ENCODE results near the gene XAGE1A. TPM values are rescaled to one million over a fixed set of nuclear protein-coding genes. Genes with fewer than 3 reads are reported as not detected.
"Not testable (repeated sequence)": the region's sequence is repeated elsewhere in the genome, so short reads cannot be mapped to it uniquely, and the experiment has no call there.

XAGE1A gene
- polyA plus RNA-seq, 1 experiment = not detected

DNA sequence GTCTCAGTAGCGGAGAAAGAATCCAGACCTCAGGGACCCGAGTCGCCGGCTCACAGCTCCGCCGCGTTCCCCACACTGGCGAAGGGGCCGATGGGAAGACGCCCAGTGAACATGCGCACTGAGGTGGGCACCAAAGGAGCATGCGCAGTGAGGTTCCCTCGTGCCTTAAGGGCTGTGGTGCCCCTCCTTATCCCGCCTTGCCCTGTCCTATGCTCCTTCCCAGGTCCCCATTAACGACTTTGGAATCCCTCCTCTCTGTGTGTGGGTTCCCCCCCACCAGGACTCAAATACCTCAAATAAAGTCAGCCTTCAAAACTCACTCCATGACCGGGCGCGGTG is 21.3 kb downstream of the XAGE1A start, which contains the start of gene XAGE1B:
Gene XAGE1B (minus strand): TSS at position 77 of the 339 bp plus-strand sequence. CDS start 1,536 bp downstream, outside the sequence.
- H3K36me3 ChIP-seq (ENCODE audit: control insufficient read depth, insufficient read depth, low read length); CTCF ChIA-PET; H3K27me3 ChIP-seq (ENCODE audit: control insufficient read depth, insufficient read depth, low read length); POLR2A ChIA-PET; H3K4me3 ChIP-seq (ENCODE audit: low read depth, low read length); DNase-seq (ENCODE audit: low read depth): not testable (repeated sequence)

DNA sequence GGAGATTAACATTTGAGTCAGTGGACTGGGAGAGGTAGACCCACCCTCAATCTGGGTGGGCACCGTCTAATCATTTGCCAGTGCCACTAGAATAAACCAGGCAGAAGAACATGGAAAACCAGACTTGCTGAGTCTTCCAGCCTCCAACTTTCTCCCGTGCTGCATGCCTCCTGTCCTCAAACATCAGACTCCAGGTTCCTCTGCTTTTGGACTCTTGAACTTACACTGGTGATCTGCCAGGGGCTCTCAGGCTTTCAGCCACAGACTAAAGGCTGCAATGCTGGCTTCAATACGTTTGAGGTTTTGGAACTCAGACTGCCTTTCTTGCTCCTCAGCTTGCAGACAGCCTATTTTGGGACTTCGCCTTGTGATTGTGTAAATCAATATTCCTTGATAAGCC is 45.4 kb downstream of the XAGE1A start:
- POLR2A ChIA-PET; H3K4me3 ChIP-seq (ENCODE audit: low read depth, low read length); H3K36me3 ChIP-seq (ENCODE audit: control insufficient read depth, insufficient read depth, low read length); CTCF ChIA-PET; DNase-seq (ENCODE audit: low read depth); H3K27me3 ChIP-seq (ENCODE audit: control insufficient read depth, insufficient read depth, low read length): not testable (repeated sequence)

DNA sequence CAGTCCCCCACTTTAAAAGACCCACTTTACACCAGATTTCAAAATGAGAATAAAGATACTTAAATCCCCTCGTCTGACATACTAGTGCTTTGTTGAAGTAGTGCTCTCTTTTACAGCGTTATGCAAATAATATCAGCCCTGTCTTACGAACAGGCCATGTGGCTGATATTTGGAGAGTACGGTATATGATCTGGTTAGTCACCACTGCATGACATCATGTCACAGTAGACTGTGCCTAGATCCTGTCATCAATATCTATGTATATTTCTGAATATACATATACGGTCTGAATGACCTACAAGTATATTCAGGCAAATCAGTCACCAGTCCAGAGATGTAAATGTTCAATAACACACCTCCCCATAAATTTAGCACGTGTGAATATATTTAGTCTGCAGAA is 46.7 kb downstream of the XAGE1A start:
- Histone ChIP-seq H3K4me3 (ENCODE audit: low read depth, low read length) (no peak overlapping the region), H3K27me3 (ENCODE audit: control insufficient read depth, insufficient read depth, low read length) (no peaks in the 10 kb centered on the region), H3K36me3 (ENCODE audit: control insufficient read depth, insufficient read depth, low read length) (no peaks in the 10 kb centered on the region)
- ChIA-PET CTCF (no interaction called here), POLR2A (no interaction called here)
- DNase-seq (ENCODE audit: low read depth) = no peak
- TF ChIP-seq, protein P1, sequence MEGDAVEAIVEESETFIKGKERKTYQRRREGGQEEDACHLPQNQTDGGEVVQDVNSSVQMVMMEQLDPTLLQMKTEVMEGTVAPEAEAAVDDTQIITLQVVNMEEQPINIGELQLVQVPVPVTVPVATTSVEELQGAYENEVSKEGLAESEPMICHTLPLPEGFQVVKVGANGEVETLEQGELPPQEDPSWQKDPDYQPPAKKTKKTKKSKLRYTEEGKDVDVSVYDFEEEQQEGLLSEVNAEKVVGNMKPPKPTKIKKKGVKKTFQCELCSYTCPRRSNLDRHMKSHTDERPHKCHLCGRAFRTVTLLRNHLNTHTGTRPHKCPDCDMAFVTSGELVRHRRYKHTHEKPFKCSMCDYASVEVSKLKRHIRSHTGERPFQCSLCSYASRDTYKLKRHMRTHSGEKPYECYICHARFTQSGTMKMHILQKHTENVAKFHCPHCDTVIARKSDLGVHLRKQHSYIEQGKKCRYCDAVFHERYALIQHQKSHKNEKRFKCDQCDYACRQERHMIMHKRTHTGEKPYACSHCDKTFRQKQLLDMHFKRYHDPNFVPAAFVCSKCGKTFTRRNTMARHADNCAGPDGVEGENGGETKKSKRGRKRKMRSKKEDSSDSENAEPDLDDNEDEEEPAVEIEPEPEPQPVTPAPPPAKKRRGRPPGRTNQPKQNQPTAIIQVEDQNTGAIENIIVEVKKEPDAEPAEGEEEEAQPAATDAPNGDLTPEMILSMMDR (IDR thresholded peaks at IDR 0.05; ENCODE audit: insufficient read depth, low read depth, low read length) = no peak

DNA sequence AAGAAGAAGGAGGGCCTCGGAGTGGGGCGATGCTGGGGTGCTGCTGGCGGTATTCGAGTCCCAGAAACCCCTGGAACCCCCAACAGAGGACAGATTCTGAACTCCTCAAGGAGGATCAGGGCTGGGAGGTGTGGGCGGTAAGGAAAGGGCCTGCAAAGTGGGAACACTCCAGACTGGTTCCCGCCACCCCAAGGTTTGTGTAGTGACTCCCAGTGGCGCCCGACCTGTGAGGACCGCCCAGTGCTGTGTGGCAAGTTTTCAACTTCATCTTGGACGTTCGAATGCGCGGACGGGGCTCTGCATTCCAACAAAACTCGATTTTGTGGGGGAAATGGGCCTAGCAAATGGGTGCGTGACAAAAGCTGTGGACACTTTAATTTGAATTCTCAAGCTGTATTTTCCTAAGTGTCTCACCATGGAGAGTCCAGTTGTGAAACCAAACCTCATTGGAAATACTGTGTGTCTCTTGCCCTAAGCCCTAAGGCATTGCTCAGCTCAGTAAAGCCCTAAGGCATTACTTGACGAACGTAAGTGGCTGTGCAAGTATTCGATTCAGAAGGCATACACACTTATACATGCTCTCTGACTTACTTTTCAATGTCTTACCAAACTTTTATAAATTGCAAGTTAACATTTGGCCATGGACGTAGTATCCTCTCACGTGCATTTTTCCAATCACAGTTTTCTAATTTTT is 48.7 kb downstream of the XAGE1A start:
- POLR2A ChIA-PET = no interaction called here

DNA sequence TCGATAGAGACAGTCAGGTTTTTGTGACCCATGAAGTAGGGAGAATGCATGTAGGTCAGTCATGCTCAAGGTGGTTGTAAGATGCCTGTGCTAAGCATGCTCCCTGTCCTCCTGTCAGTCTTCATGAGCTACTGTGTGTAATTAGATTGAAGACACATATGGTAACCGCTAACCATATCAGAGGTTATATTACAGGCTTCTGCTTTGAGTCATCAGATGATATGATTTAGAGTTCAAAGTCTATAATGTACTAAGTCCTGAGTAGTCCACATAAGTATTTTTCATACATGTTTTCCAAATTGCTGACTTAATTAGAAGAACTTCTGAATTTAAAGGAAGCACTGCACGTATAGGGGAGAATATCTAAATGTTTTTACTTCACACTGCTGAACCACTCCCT is 53.2 kb downstream of the XAGE1A start:
- H3K36me3 ChIP-seq (ENCODE audit: control insufficient read depth, insufficient read depth, low read length); POLR2A ChIA-PET; H3K4me3 ChIP-seq (ENCODE audit: low read depth, low read length); CTCF ChIA-PET; H3K27me3 ChIP-seq (ENCODE audit: control insufficient read depth, insufficient read depth, low read length); DNase-seq (ENCODE audit: low read depth): not testable (repeated sequence)

More for the DNA sequence above, 48.7 kb downstream of the XAGE1A start:
- Histone ChIP-seq H3K4me3 (ENCODE audit: low read depth, low read length) (no peak overlapping the region), H3K27me3 (ENCODE audit: control insufficient read depth, insufficient read depth, low read length) (no peaks in the 10 kb centered on the region), H3K36me3 (ENCODE audit: control insufficient read depth, insufficient read depth, low read length) (no peaks in the 10 kb centered on the region)
- TF ChIP-seq, protein P1 (IDR thresholded peaks at IDR 0.05; ENCODE audit: insufficient read depth, low read depth, low read length) = no peak
- DNase-seq (ENCODE audit: low read depth) = no peak
- CTCF ChIA-PET = no interaction called here

Small RNA genes lying within 50 kb of the gene (small RNA-seq; reads per million reads assigned to genes)
- not detected for gene BX510359.8 (ENCODE audit: insufficient read length, low read depth, low replicate concordance)
- gene RBM22P7 (ENCODE audit: insufficient read length, low read depth, low replicate concordance) = not detected

Other genes with a start within 250 kb of the XAGE1A start
- gene XAGE2, start 126.8 kb upstream of the XAGE1A start, polyA plus RNA-seq (2011; rRNA removed) = not detected in 2 replicates
- not detected in 2 replicates for gene XAGE1B, start 21.3 kb downstream of the XAGE1A start, polyA plus RNA-seq (2011; rRNA removed)
- not detected in 2 replicates for gene SSX7, start 159.1 kb downstream of the XAGE1A start, polyA plus RNA-seq (2011; rRNA removed)
- gene SSX2, start 211.4 kb downstream of the XAGE1A start, polyA plus RNA-seq (2011; rRNA removed) = not detected in 2 replicates